ENCODE data around the gene SDS. TPM values are rescaled to one million over a fixed set of nuclear protein-coding genes. Genes with fewer than 3 reads are reported as not detected.

SDS gene
- total and polyA plus RNA-seq, 2 donors (not counting 3 experiments of a cell fraction or from before 2014, with no cell fraction given) = not detected

- peak within 1 kb of the TSS; percentile 90 for H3K4me2 ChIP-seq (ENCODE audit: insufficient read depth, low read length)
- no peaks in the 10 kb centered on the region for H4K20me1 ChIP-seq (replicated peaks; ENCODE audit: control insufficient read depth, extremely low read depth, insufficient read depth, low read length)
- no peaks in the 10 kb centered on the region for H3K9me3 ChIP-seq (replicated peaks; ENCODE audit: control insufficient read depth, insufficient read depth, low read length)
- FAIRE-seq (peak; percentile 92), DNase-seq (ENCODE audit: low read depth, low spot score) (peak; percentile 58)
- ChIA-PET CTCF (interaction anchor here (0.7 to 1.2 kb wide), 9 partner anchors 15 to 225 kb away, joined by 3 to 5 read pairs (median 3); partner anchors contain the start of gene SLC8B1), POLR2A (no interaction called here)
- no peaks in the 10 kb centered on the region for H3K9me1 ChIP-seq (replicated peaks; ENCODE audit: control insufficient read depth, extremely low read depth, insufficient read depth, low read length)
- H3K9ac ChIP-seq (replicated peaks; ENCODE audit: extremely low read depth, insufficient read depth, low read length) = peak within 1 kb of the TSS; percentile 73
- H3K27me3 ChIP-seq (ENCODE audit: control insufficient read depth in 2 of 2, insufficient read depth in 2 of 2, low read length in 2 of 2) = no peaks in the 10 kb centered on the region
- peak within 1 kb of the TSS; percentile 29 to 52 (median 51) for H3K4me3 ChIP-seq (replicated peaks in 1 of 3; ENCODE audit: insufficient read depth in 1 of 3, low read depth in 1 of 3, low read length in 3 of 3)
- no peaks in the 10 kb centered on the region for H3K79me2 ChIP-seq (ENCODE audit: control insufficient read depth, insufficient read depth, low read length)
- BruUV-seq (replicated peaks) = no TSS peak
- intact Hi-C loops (cut with micrococcal nuclease) (loop anchor here (1.0 kb wide), 1 partner anchor 64 kb away; the partner anchor contains the start of gene PLBD2), dilution Hi-C loops (cut with MboI; ENCODE audit: extremely low pct_ligation_motif_present, low sequenced_read_pairs) (no loop called here)
- no peaks in the 10 kb centered on the region for H3K36me3 ChIP-seq (ENCODE audit: control insufficient read depth in 2 of 2, extremely low read depth in 1 of 2, insufficient read depth in 2 of 2, low read length in 2 of 2)
- peak within 1 kb of the TSS; percentile 71 for H2AFZ ChIP-seq (ENCODE audit: low read depth, low read length)
- TF ChIP-seq MAX (IDR thresholded peaks at IDR 0.05; ENCODE audit: insufficient read depth, insufficient read length) = no peak
- peak; percentile 53 for TF ChIP-seq POLR2A (IDR thresholded peaks at IDR 0.05; ENCODE audit: low read depth, low read length)
- TF ChIP-seq POLR2AphosphoS5 (IDR thresholded peaks at IDR 0.05; ENCODE audit: insufficient read depth, low read depth, low read length) = peak; percentile 78
- no peak for TF ChIP-seq MYC (IDR thresholded peaks at IDR 0.05; ENCODE audit: low read depth, low read length)
- TF ChIP-seq GATA2 (IDR thresholded peaks at IDR 0.05; ENCODE audit: insufficient read depth, insufficient read length, low read depth, low read length) = no peak
- TF ChIP-seq JUN (IDR thresholded peaks at IDR 0.05; ENCODE audit: borderline replicate concordance, insufficient read depth, insufficient read length, low read depth) = peak; percentile 15
- TF ChIP-seq CTCF (IDR thresholded peaks at IDR 0.05; ENCODE audit: extremely low read depth in 1 of 2, insufficient read depth in 1 of 2, low read depth in 1 of 2, low read length in 2 of 2) = no peak
- no peak for TF ChIP-seq EZH2 (IDR thresholded peaks at IDR 0.05; ENCODE audit: borderline replicate concordance, low read depth, low read length, severe bottlenecking)
- TF ChIP-seq FOS (IDR thresholded peaks at IDR 0.05; ENCODE audit: borderline replicate concordance, insufficient read depth, low read length) = peak; percentile 14
- peaks cover 7% of the 10 kb centered on the region for H3K4me1 ChIP-seq (ENCODE audit: control insufficient read depth, extremely low read depth, insufficient read depth, low read length)
- peak within 1 kb of the TSS; percentile 48 for H3K27ac ChIP-seq (ENCODE audit: insufficient read depth, low read depth, low read length)
Observed at GRCh38 chr12:113422030-113422885, 18.6 kb upstream of the SDS start, which contains the start of gene SDSL. Gene SDSL, plus strand, starts transcription at chr12:113422380. Its CDS starts 5,603 bp downstream, at chr12:113427983.
